Islet precursor cell (in vitro differentiated cells): ENCODE results near the gene LEMD1.

ENCODE experiments used
- DNase-seq: peaks from one replicate; pipeline ENCODE4 v3.0.0-alpha.2; 2018

Gene LEMD1

GRCh38 chr1:205421798-205422197 is at the start of gene LEMD1:
Gene LEMD1, minus strand, starts transcription at chr1:205422056. Its CDS starts 1,520 bp downstream, at chr1:205420536.
- no peak for DNase-seq

- DNase-seq = no peak
Measured at GRCh38 chr1:205470131-205470530, 48.3 kb upstream of the LEMD1 start.

GRCh38 chr1:205466595-205467220 is 44.9 kb upstream of the LEMD1 start:
- no peak for DNase-seq

GRCh38 chr1:205465392-205465791 is 43.5 kb upstream of the LEMD1 start:
- DNase-seq = no peak

- peak; percentile 90 for DNase-seq
Measured at GRCh38 chr1:205458777-205459566, 37.1 kb upstream of the LEMD1 start.

GRCh38 chr1:205456868-205457745 is 35.3 kb upstream of the LEMD1 start:
- peak; percentile 84 for DNase-seq

- peak; percentile 69 for DNase-seq
Measured at GRCh38 chr1:205456383-205456867, 34.6 kb upstream of the LEMD1 start.

- DNase-seq = no peak
Measured at GRCh38 chr1:205455581-205456382, 33.9 kb upstream of the LEMD1 start, which contains the start of gene BLACAT1. Gene BLACAT1, minus strand, starts transcription at chr1:205456045.

- peak; percentile 85 for DNase-seq
Measured at GRCh38 chr1:205454903-205455335, 33.1 kb upstream of the LEMD1 start.

GRCh38 chr1:205453466-205453865 is 31.6 kb upstream of the LEMD1 start:
- DNase-seq = peak; percentile 51

- DNase-seq = peak; percentile 52
Measured at GRCh38 chr1:205452933-205453332, 31.1 kb upstream of the LEMD1 start.

- no peak for DNase-seq
Measured at GRCh38 chr1:205452364-205452763, 30.5 kb upstream of the LEMD1 start.

GRCh38 chr1:205451759-205452164 is 29.9 kb upstream of the LEMD1 start:
- DNase-seq = peak; percentile 95

- peak; percentile 93 for DNase-seq
Measured at GRCh38 chr1:205451202-205451601, 29.3 kb upstream of the LEMD1 start.

- DNase-seq = peak; percentile 98
Measured at GRCh38 chr1:205450448-205450847, 28.6 kb upstream of the LEMD1 start.

- peak; percentile 100 for DNase-seq
Measured at GRCh38 chr1:205449750-205450443, 28.0 kb upstream of the LEMD1 start.

GRCh38 chr1:205449254-205449749 is 27.4 kb upstream of the LEMD1 start:
- DNase-seq = peak; percentile 62

- peak; percentile 79 for DNase-seq
Measured at GRCh38 chr1:205448540-205449253, 26.8 kb upstream of the LEMD1 start.

- DNase-seq = peak; percentile 84
Measured at GRCh38 chr1:205447457-205448341, 25.8 kb upstream of the LEMD1 start.
